Fibroblast of skin of left biceps (primary cell): ENCODE data around the gene MFSD2A.
"Not testable (repeated sequence)": the region's sequence is repeated elsewhere in the genome, so short reads cannot be mapped to it uniquely, and the experiment has no call there.

Experiments
- DNase-seq, 2 experiments: peaks; one replicate each; pipeline ENCODE4 v3.0.0-alpha.2; 2013; ENCODE audit warnings: low read depth in 2 of 2

Gene MFSD2A

GRCh38 chr1:39954870-39955546, at the start of gene MFSD2A:
TSS of gene MFSD2A (plus strand) at chr1:39955145. CDS start at chr1:39955293, 148 bp downstream.
- DNase-seq, result peak; percentile 62 to 67

GRCh38 chr1:39905172-39905571, 49.8 kb upstream of the MFSD2A start:
- no peak for DNase-seq

GRCh38 chr1:39907528-39908453, 47.2 kb upstream of the MFSD2A start:
- DNase-seq, result no peak

- DNase-seq, result no peak
Observed at GRCh38 chr1:39908534-39908933, 46.4 kb upstream of the MFSD2A start.

- DNase-seq, result no peak
Observed at GRCh38 chr1:39910263-39910662, 44.7 kb upstream of the MFSD2A start.

GRCh38 chr1:39913136-39913535, 41.8 kb upstream of the MFSD2A start:
- DNase-seq, result not testable (repeated sequence)

GRCh38 chr1:39915499-39916129, 39.3 kb upstream of the MFSD2A start:
- DNase-seq, result no peak

GRCh38 chr1:39917825-39918224, 37.1 kb upstream of the MFSD2A start:
- DNase-seq, result no peak

- no peak for DNase-seq
Observed at GRCh38 chr1:39919545-39919944, 35.4 kb upstream of the MFSD2A start.

- DNase-seq, result no peak
Observed at GRCh38 chr1:39922251-39922688, 32.7 kb upstream of the MFSD2A start.

- no peak for DNase-seq
Observed at GRCh38 chr1:39925721-39926342, 29.1 kb upstream of the MFSD2A start.

- no peak for DNase-seq
Observed at GRCh38 chr1:39926343-39926793, 28.6 kb upstream of the MFSD2A start.

GRCh38 chr1:39926820-39927219, 28.1 kb upstream of the MFSD2A start:
- DNase-seq, result no peak

- no peak for DNase-seq
Observed at GRCh38 chr1:39927538-39927937, 27.4 kb upstream of the MFSD2A start.

- no peak for DNase-seq
Observed at GRCh38 chr1:39928809-39929587, 25.9 kb upstream of the MFSD2A start.

- peak; percentile 83 to 84 for DNase-seq
Observed at GRCh38 chr1:39933956-39934941, 20.7 kb upstream of the MFSD2A start.

GRCh38 chr1:39936724-39937491, 18.0 kb upstream of the MFSD2A start:
- DNase-seq, result no peak

- no peak for DNase-seq
Observed at GRCh38 chr1:39938856-39939255, 16.1 kb upstream of the MFSD2A start.

- no peak for DNase-seq
Observed at GRCh38 chr1:39940253-39940652, 14.7 kb upstream of the MFSD2A start.
